ENCODE results near the gene CDH22.

The CDH22 gene

DNA sequence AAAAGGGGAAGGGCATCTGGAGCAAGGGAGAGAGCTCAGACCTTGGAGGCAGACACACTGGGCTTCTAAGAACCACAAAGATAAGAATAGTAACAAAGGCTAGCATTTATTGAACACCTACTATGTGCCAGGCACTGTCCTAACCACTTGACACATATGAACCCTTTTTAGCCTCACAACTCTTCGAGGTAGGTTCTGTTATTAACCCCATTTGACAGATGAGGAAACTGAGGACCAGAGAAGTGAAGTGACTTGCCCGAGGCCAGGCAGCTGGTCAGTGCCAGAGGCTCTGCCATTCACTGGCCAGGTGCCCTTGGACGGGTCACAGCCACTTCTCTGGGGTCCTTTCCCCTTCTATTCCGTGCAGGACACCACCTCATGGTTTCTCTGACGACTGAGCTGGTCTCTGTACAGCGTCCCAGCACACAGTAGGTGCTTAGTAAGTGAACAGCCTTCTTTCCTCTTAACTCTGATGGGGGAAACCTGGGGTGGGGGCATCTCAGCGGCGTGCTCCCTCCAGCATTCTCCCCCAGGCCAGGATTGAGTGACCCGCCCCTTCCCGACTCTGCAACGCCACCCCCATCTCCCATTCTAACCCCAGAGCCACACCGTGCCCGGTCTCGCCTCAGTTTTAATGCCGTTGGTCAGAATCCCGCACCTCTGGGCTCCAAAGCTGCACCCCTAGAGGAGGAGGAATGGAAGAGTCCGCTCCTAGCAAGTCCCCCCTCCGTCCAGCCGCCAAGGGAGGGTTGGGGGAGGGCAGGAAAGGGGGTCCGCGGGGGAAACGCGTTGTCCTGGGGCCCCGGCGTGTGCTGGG lies 134.4 kb downstream of the CDH22 start:
- no peak for TF ChIP-seq ZFX (IDR thresholded peaks at IDR 0.05)
- TF ChIP-seq, protein P1, sequence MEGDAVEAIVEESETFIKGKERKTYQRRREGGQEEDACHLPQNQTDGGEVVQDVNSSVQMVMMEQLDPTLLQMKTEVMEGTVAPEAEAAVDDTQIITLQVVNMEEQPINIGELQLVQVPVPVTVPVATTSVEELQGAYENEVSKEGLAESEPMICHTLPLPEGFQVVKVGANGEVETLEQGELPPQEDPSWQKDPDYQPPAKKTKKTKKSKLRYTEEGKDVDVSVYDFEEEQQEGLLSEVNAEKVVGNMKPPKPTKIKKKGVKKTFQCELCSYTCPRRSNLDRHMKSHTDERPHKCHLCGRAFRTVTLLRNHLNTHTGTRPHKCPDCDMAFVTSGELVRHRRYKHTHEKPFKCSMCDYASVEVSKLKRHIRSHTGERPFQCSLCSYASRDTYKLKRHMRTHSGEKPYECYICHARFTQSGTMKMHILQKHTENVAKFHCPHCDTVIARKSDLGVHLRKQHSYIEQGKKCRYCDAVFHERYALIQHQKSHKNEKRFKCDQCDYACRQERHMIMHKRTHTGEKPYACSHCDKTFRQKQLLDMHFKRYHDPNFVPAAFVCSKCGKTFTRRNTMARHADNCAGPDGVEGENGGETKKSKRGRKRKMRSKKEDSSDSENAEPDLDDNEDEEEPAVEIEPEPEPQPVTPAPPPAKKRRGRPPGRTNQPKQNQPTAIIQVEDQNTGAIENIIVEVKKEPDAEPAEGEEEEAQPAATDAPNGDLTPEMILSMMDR (conservative IDR thresholded peaks at IDR 0.05): no peak
- H3K27ac ChIP-seq: no peak overlapping the region

- no peak overlapping the region for H3K27ac ChIP-seq
- TF ChIP-seq, protein P1 (conservative IDR thresholded peaks at IDR 0.05): no peak
- TF ChIP-seq ZFX (IDR thresholded peaks at IDR 0.05): no peak
These were observed 135.2 kb downstream of the CDH22 start for GRCh38 chr20:46172961-46173536.

GRCh38 chr20:46172455-46172854 lies 135.8 kb downstream of the CDH22 start:
- H3K27ac ChIP-seq: no peak overlapping the region
- no peak for TF ChIP-seq ZFX (IDR thresholded peaks at IDR 0.05)
- TF ChIP-seq, protein P1 (conservative IDR thresholded peaks at IDR 0.05): no peak

DNA sequence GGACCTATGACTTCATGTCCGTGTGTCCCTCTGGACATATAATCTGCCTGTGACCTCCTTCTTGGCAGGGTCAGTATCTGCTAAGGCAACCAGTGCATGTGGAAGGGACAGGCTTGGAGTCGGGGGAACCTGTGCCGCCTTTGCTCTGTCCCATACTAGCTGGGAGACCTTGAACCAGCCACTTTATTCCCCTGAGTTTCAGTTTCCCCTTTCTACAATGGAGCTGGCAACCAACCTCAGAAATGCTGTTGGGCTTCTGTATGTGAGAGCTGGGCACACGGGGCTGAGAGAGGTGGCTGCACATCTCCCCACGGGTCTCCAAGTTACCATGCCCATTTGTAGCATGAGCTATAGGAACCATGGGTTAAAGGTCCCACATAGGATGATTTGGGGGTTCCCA lies 136.4 kb downstream of the CDH22 start:
- no peak overlapping the region for H3K27ac ChIP-seq
- no peak for TF ChIP-seq ZFX (IDR thresholded peaks at IDR 0.05)
- TF ChIP-seq, protein P1 (conservative IDR thresholded peaks at IDR 0.05): no peak

DNA sequence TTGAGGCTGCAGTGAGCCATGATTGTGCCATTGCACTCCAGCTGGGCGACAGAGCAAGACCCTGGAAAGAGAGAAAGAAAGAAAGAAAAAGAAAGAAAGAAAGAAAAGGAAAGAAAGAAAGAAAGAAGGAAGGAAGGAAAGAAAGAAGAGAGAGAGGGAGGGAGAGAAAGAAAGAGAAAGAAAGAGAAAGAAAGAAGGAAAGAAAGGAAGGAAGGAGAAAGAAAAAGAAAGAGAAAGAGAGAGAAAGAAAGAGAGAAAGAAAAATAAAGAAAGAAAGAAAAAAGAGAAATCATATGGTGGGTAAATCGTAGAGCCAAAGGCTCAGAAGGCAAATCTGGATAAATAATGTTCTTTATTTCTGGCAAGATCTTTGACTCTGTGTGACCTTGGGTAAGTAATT lies 136.8 kb downstream of the CDH22 start:
- TF ChIP-seq, protein P1 (conservative IDR thresholded peaks at IDR 0.05): no peak
- no peak for TF ChIP-seq ZFX (IDR thresholded peaks at IDR 0.05)
- H3K27ac ChIP-seq: no peak overlapping the region

- H3K27ac ChIP-seq: no peak overlapping the region
- TF ChIP-seq ZFX (IDR thresholded peaks at IDR 0.05): no peak
- TF ChIP-seq, protein P1 (conservative IDR thresholded peaks at IDR 0.05): no peak
These were observed 138.8 kb downstream of the CDH22 start for GRCh38 chr20:46169245-46170171.

Measured in C4-2B (cell line).